CD4-positive, alpha-beta T cell treated with Interleukin-15 for 1 hour (primary cell): Measurements from ENCODE around the gene OR1J4.
"Not testable (repeated sequence)": the region's sequence is repeated elsewhere in the genome, so short reads cannot be mapped to it uniquely, and the experiment has no call there.

ENCODE experiments used
- DNase-seq: peaks from one replicate; pipeline ENCODE4 v3.0.0-alpha.2; 2020

Gene OR1J4

GRCh38 chr9:122518841-122519240 is at the start of gene OR1J4:
OR1J4 (plus strand) TSS chr9:122519141; CDS start chr9:122519141, 0 bp downstream.
- no peak for DNase-seq

GRCh38 chr9:122474561-122474960 is 44.4 kb upstream of the OR1J4 start:
- no peak for DNase-seq

- DNase-seq: no peak
Observed at GRCh38 chr9:122475717-122476116, 43.2 kb upstream of the OR1J4 start.

GRCh38 chr9:122477346-122477745 is 41.6 kb upstream of the OR1J4 start:
- DNase-seq: no peak

- DNase-seq: no peak
Observed at GRCh38 chr9:122477826-122478225, 41.1 kb upstream of the OR1J4 start, which contains the start of gene OR1J1. OR1J1 (minus strand) TSS chr9:122477926; CDS start chr9:122477926, 0 bp downstream.

DNA sequence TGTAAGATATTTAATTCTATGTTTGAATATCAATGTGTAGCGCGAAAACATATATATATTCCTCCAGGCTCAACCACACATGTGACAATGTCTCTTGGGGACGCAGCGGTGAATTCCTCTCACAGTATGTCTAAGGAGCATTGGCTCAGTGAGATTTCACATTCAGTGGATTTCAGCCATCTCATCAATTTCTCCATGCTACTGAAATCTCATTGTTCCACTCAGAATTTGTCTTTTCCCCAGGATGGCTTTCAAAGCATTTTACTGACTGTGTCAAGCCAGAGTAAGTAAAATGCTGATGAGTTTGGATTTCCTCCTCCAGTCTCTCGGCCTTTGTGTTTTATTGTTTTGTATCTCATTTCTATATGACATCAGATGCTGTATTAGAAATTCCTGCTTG is 39.9 kb upstream of the OR1J4 start:
- DNase-seq: no peak

DNA sequence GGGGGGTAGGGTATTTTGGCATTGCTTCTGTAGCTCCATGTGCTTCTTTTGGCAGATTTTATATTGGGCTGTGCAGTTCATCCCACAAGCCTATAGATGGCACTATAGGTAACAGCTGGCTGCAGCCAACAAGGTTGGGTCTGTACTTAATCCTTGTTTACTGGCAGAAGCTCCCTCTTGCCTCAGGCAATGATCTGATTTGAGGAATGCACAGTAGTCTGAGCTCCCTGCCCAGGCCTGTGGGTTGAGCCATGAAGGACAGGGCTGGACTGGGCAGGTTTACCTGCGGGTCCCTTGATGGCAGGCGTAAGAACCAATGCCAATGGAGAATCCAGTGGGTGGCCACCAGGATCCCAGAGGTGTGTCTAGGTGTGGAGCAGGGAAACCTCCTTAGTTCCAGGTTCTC is 20.1 kb upstream of the OR1J4 start:
- DNase-seq: no peak

DNA sequence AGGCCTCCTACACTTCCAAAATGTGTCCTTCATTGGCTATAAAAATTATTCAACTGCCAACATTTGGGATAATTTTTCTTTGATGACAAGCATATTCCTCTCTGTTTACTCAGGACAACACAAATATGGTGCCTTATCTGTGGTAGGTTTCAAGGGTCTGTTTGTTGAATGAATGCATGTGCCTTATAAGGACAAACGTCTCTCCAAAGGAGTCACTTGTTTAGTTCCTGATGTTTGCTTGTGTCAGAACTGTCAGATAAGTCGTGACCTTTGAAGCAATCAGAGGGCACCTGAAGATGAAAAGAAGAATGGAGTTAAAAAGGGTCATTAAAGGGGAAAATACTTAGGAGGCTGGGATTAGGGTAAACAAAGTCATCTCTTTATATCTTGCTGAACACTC is 12.0 kb upstream of the OR1J4 start:
- DNase-seq: no peak

DNA sequence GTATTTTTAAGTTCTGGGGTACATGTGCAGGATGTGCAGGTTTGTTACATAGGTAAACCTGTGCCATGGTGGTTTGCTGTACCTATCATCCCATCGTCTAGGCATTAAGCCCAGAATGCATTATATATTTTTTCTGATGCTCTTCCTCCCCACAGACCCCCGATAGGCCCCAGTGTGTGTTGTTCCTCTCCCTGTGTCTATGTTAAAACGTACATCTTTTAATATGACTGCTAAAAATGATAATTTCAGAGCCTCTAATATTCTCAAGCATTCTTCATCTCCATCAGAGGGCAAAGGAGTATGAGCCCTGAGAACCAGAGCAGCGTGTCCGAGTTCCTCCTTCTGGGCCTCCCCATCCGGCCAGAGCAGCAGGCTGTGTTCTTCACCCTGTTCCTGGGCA is 8.4 kb upstream of the OR1J4 start, which contains the start of gene OR1J2:
Gene OR1J2 (plus strand): TSS at position 301 of the 400 bp plus-strand sequence. CDS start 0 bp downstream, at position 301.
- DNase-seq: no peak

DNA sequence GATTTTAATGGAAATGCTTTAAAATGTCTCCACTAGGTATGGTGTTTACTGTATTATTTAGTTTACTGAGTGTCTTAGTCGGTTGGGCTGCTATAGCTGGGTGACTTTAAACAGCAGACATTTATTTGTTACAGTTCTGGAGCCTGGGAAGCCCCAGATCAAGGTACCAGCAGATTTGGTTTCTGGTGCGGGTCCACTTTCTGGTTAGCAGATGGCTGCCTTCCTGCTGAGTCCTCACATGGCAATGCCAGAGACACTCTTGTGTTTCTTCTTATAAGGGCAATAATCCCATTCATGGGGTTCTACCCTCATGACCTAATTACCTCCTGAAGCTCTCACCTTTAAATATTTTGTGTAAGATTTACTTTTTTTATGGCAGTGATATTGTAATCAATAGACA is 715 bp upstream of the OR1J4 start:
- DNase-seq: no peak

DNA sequence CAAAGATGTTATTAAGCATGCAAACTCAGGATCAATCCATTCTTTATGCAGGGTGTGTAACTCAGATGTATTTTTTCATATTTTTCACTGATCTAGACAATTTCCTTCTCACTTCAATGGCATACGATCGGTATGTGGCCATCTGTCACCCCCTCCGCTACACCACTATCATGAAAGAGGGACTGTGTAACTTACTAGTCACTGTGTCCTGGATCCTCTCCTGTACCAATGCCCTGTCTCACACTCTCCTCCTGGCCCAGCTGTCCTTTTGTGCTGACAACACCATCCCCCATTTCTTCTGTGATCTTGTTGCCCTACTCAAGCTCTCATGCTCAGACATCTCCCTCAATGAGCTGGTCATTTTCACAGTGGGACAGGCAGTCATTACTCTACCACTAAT is 435 bp downstream of the OR1J4 start:
- DNase-seq: no peak

DNA sequence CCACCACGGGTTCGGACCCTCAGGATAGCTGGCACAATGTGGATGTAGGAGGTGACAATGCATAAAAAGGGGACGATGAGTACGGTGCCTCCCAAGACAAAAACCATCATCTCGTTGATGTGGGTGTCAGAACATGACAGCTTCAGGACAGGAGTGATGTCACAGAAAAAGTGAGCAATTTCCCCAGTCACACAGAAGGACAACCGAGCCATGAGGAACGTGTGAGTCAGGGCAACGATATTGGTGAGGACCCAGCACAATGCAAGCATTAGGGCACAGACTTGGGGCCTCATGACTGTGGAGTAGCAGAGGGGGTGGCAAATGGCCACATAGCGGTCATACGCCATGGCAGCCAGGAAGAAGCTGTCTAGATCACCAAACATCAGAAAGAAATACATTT is 7.7 kb downstream of the OR1J4 start:
- no peak for DNase-seq

- DNase-seq: no peak
Observed at GRCh38 chr9:122527193-122527592, 8.3 kb downstream of the OR1J4 start, which contains the start of gene OR1N1. OR1N1 (minus strand) TSS chr9:122527293; CDS start chr9:122527293, 0 bp downstream.

DNA sequence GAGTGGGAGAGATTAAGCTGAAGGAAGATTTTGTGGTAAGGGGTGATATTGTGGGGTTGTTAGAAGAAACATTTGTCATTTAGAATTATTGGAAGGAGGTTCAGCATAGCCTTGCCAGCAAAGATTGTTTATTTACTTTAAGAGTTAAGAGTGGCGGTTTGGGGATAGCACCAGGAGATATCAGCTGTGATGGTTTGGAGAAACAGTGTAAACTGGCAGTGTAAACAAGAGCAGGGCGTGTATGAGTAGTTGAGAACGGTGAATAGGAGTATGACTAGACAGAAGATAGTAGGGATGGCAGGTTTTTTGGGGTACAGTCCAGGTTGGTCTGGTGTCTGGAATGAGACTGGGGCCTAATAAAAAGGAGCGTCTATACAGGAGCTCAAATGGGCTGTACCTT is 12.2 kb downstream of the OR1J4 start:
- DNase-seq: not testable (repeated sequence)

DNA sequence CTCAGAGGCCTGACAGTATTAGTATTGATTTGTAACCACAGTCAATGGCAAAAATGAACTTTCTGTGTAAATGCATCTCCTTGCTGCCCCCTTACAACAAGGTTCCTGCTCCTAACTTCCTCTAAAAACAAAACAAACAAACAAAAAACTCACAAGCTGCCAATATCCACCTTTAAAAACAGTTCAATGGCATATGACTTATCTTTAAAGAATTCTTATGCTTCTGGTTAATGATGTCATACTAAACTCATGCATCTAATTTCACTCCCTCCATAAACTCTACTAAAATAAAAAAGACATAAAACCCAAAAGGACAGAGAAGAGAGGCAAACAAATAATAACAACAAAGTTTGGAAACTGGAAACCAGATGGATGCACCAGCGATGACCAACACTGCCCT is 17.2 kb downstream of the OR1J4 start:
- no peak for DNase-seq

- DNase-seq: not testable (repeated sequence)
Observed at GRCh38 chr9:122537066-122537465, 18.1 kb downstream of the OR1J4 start.

- DNase-seq: no peak
Observed at GRCh38 chr9:122538757-122539156, 19.8 kb downstream of the OR1J4 start.

DNA sequence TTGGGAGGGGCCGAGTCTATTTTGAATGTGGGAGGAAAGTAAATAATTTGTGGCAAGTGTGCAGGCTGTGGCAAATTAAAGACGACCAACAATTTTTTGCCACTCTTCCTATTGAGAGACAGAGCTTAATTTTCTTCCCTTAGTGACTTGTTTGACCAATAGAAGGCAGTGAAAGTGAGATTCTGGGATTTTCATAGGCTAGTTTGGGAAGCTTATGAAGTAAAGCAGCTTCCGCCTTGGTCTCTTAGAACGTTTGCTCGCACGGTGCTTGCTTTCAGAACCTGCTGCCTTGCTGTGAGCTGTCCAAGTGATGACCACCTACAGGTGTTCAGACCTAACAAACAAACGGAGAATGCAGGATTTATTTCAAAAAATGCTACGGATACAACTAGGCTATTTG is 27.3 kb downstream of the OR1J4 start:
- no peak for DNase-seq

GRCh38 chr9:122551371-122551770 is 32.4 kb downstream of the OR1J4 start:
- no peak for DNase-seq

DNA sequence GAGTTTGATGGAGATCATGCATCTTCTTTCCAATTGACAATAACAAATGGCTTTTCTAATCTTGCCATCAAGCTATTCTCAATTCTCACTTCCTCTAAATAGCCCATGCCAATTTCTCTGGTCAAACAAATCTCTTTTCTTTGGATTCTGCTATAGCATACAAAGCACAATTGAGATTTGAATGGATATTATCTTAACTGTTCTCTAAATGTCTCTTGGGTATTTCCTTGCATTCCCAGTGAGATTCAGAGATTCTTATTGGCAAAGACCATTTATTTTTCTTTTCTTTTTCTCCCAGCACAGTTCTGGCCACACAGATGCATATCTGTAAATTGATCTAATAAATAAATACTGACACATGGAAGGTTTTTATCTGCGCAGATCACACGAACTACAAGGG is 33.9 kb downstream of the OR1J4 start, which contains the start of gene OR1N2:
Gene OR1N2 (plus strand): TSS at position 301 of the 400 bp plus-strand sequence. CDS start 100 bp downstream, outside the sequence.
- DNase-seq: no peak

DNA sequence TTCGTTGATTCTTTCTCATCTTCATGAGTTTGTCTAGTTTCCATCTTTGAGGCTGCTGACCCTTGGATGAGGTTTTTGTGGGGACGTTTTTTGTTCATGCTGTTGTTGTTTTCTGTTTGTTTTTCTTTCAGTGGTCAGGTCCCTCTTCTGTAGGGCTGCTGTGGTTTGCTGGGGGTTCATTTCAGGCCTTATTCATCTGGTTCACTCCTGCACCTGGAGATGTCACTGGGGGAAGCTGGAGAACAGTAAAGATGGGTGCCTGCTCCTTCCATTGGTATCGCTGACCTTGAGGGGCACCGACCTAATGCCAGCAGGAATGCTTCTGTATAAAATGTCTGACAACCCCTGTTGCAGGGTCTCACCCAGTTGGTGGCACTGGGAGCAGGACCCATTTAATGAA is 42.5 kb downstream of the OR1J4 start:
- no peak for DNase-seq

DNA sequence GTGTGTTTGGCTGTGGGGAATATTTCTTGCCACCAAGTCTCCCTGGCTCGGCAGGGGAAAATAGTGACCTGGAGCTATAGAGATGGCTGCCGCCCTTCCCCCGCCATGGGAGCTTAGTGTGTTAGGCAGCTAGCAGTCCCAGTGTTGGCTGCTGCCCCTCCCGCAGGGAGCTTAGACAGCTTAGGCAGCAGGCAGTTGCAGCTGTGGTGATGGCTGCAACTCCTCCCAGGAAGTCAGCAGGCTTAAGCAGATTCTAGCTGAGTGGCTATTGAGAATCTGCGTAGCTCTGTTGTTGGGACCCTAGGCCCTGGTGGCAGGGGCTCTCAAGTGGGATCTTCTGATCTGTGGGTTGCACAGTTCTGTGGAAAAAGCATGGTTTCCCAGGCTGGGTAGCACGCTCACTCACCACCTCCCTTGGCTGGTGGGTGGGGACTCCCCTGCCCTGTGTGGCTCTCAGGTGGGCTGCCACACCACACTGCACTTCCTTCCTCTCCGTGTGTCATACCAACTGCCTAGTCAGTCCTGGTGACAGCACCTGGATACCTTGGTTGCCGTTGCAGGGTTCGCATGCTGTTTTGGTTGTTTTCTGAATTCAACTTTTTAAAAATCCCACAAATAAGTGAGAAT is 43.3 kb downstream of the OR1J4 start:
- no peak for DNase-seq

DNA sequence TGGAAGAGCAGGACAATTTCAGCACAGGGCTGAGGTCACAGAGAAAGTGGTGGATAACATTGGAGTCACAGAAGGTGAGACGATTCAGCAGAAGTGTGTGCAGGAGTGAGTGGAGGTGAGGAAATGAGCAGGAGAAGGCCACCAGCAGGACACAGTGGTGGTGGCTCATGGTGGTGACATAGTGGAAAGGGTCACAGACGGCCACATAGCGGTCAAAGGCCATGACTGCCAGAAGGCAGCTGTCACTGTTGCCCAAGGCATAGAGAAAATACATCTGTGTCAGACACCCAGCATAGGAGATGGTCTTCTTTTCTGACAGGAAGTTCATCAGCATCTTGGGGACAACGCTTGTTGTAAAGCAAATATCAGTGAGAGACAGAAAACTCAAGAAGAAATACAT is 49.0 kb downstream of the OR1J4 start:
- no peak for DNase-seq
